Measurements from ENCODE around the gene PDLIM5. TPM values are rescaled to one million over a fixed set of nuclear protein-coding genes. Genes with fewer than 3 reads are reported as not detected.

PDLIM5 gene
- 30.7 to 44.6 TPM (median 40.5 TPM) in 5 replicates for total RNA-seq (2022; extraction: Qiagen RNA extraction)

GRCh38 chr4:94451695-94452475, at the start of gene PDLIM5:
Gene PDLIM5, plus strand, starts transcription at chr4:94451942. Its CDS starts 3,347 bp downstream, at chr4:94455289.

Other genes with a start within 250 kb of the PDLIM5 start
- gene SMARCAD1, start 244.1 kb upstream of the PDLIM5 start, total RNA-seq (2022; extraction: Qiagen RNA extraction) = 10.0 to 14.2 TPM (median 12.2 TPM) in 5 replicates
- not detected in 5 replicates for gene HPGDS, start 109.1 kb upstream of the PDLIM5 start, total RNA-seq (2022; extraction: Qiagen RNA extraction)